Ovary (tissue), 3 donors: ENCODE results near the gene CLEC17A.
"Not testable (repeated sequence)": the region's sequence is repeated elsewhere in the genome, so short reads cannot be mapped to it uniquely, and the experiment has no call there.

ENCODE experiments used
- CTCF ChIP-seq, 3 donors: fragments of 450-650 bp in 2 of 3; fragments of 200-600 bp in 1 of 3; IDR thresholded peaks; one replicate each; pipeline versions ENCODE4 v1.5.1 to v1.8.0; 2016 to 2022; ENCODE audit warnings: antibody characterized with exemption in 3 of 3, mild to moderate bottlenecking in 1 of 3
- EP300 ChIP-seq: sonication (generic); formaldehyde crosslinking; IDR thresholded peaks from one replicate; pipeline ENCODE4 v1.6.1; 2017; ENCODE audit warnings: antibody characterized with exemption
- POLR2A ChIP-seq: fragments of 450-650 bp; IDR thresholded peaks from one replicate; pipeline ENCODE4 v1.6.1; 2017; ENCODE audit warnings: antibody characterized with exemption, mild to moderate bottlenecking, moderate library complexity
- donor health status: DM: no; HTN: no; CAD: no.

GRCh38 chr19:14589433-14589832, 6.5 kb downstream of the CLEC17A start:
- TF ChIP-seq CTCF (IDR thresholded peaks at IDR 0.05); EP300; POLR2A: not testable (repeated sequence)
